ENCODE results near the gene RNU6-9. TPM values are rescaled to one million over a fixed set of nuclear protein-coding genes. Genes with fewer than 3 reads are reported as not detected.
A peak's percentile ranks its signal among the peaks of the same experiment; 100 is the strongest.
"Not testable (repeated sequence)": the region's sequence is repeated elsewhere in the genome, so short reads cannot be mapped to it uniquely, and the experiment has no call there.

Gene RNU6-9
- total and polyA plus RNA-seq, 11 donors = not detected

GRCh38 chr19:850979-851335 lies 42.3 kb upstream of the RNU6-9 start:
- H3K4me3 ChIP-seq = peak overlapping the region in 8 of 12 donors; percentile 0 to 26 (median 14)
- no peaks in the 10 kb centered on the region for H3K36me3 ChIP-seq
- TF ChIP-seq POLR2A (IDR thresholded peaks at IDR 0.05) = no peak
- H3K27ac ChIP-seq = peak overlapping the region; percentile 1 to 90 (median 79)
- no peak for DNase-seq
- peaks cover 0 to 30% (median 9%) of the 10 kb centered on the region in 12 donors for H3K4me1 ChIP-seq
- H3K9me3 ChIP-seq = no peaks in the 10 kb centered on the region
- ATAC-seq = no peak
- WGBS, 4 donors = 43 to 60% (median 50%) methylated on average over 9 to 13 of the region's 13 CpGs
- intact Hi-C loops (cut with DNase I) = loop anchor here in 3 of 10 donors (10.0 kb wide), 1 partner anchor 76 kb away; no protein-coding TSS in a partner anchor
- H3K27me3 ChIP-seq = peaks cover 12 to 59% (median 24%) of the 10 kb centered on the region in 9 donors

GRCh38 chr19:852136-853013 lies 40.9 kb upstream of the RNU6-9 start, which contains the start of gene ELANE:
Gene ELANE, plus strand, starts transcription at chr19:852303. Its CDS starts 26 bp downstream, at chr19:852329.
- H3K9me3 ChIP-seq = no peaks in the 10 kb centered on the region
- intact Hi-C loops (cut with DNase I) = loop anchor here in 3 of 10 donors (10.0 kb wide), 1 partner anchor 78 kb away; no protein-coding TSS in a partner anchor
- peak in 1 of 5 donors; percentile 23 for DNase-seq
- peaks cover 0 to 30% (median 9%) of the 10 kb centered on the region in 12 donors for H3K4me1 ChIP-seq
- H3K27me3 ChIP-seq = peaks cover 9 to 47% (median 15%) of the 10 kb centered on the region in 9 donors
- WGBS, 4 donors = 64 to 79% (median 68%) methylated on average over 19 to 55 of the region's 55 CpGs
- peak within 1 kb of the TSS in 10 of 12 donors; percentile 70 to 90 (median 80) for H3K27ac ChIP-seq
- no peaks in the 10 kb centered on the region for H3K36me3 ChIP-seq
- TF ChIP-seq POLR2A (IDR thresholded peaks at IDR 0.05) (no peak), CTCF (IDR thresholded peaks at IDR 0.05) (no peak)
- no peak for ATAC-seq
- peak within 1 kb of the TSS in 1 of 12 donors; percentile 6 for H3K4me3 ChIP-seq

GRCh38 chr19:853014-853585 lies 40.2 kb upstream of the RNU6-9 start:
- Histone ChIP-seq H3K9me3 (no peaks in the 10 kb centered on the region), H3K4me1 (peaks cover 0 to 27% (median 9%) of the 10 kb centered on the region in 12 donors), H3K36me3 (no peaks in the 10 kb centered on the region), H3K4me3 (peak overlapping the region in 1 of 12 donors; percentile 6), H3K27ac (no peak overlapping the region), H3K27me3 (peaks cover 9 to 46% (median 14%) of the 10 kb centered on the region in 9 donors)
- ATAC-seq = no peak
- intact Hi-C loops (cut with DNase I) = loop anchor here in 3 of 10 donors (10.0 kb wide), 1 partner anchor 78 kb away; no protein-coding TSS in a partner anchor
- DNase-seq = peak in 1 of 5 donors; percentile 18
- 31 to 47% (median 39%) methylated on average over 25 to 67 of the region's 67 CpGs for WGBS, 4 donors
- TF ChIP-seq CTCF (IDR thresholded peaks at IDR 0.05) = no peak
- TF ChIP-seq POLR2A (IDR thresholded peaks at IDR 0.05) = no peak

GRCh38 chr19:853614-854220 lies 39.6 kb upstream of the RNU6-9 start:
- not testable (repeated sequence) for ATAC-seq, DNase-seq, H3K9me3 ChIP-seq, H3K36me3 ChIP-seq, H3K4me3 ChIP-seq, H3K27ac ChIP-seq
- Histone ChIP-seq H3K4me1 (peaks cover 0 to 25% (median 9%) of the 10 kb centered on the region in 12 donors), H3K27me3 (peaks cover 9 to 49% (median 12%) of the 10 kb centered on the region in 9 donors)
- intact Hi-C loops (cut with DNase I) = loop anchor here in 3 of 10 donors (10.0 kb wide), 1 partner anchor 79 kb away; no protein-coding TSS in a partner anchor
- WGBS, 4 donors = 77 to 90% (median 82%) methylated on average over 7 to 13 of the region's 17 CpGs

Measured in heart left ventricle (tissue), 16 donors.